ENCODE results near the gene TAS2R41. TPM values are rescaled to one million over a fixed set of nuclear protein-coding genes. Genes with fewer than 3 reads are reported as not detected.

Gene TAS2R41
- total RNA-seq, 1 experiment from 2014 or later, result not detected

DNA sequence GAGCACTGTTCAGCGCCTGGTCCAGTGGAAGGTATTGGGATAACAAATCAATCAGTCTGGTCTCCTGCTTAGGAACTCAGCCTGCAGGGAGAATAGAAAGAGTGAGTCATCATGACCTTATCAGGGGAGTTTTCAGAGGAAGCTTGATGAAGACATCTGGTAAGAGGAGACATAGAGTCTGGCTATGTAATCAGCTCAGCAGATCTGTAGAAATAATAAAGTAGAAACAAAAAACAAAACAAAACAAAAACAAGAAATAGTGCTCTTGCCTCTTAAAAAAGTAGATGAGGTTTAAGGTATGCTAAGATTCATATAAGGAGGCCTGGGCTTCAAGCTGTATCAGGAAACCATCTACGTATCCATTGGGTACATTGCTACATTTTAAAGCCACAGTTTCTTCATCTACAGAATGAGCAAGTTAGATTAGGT is 14.4 kb downstream of the TAS2R41 start:
- DNase-seq, result no peak
- no peaks in the 10 kb centered on the region for H3K79me1 ChIP-seq (ENCODE audit: insufficient read depth, low read depth, low read length, poor library complexity, severe bottlenecking)
- Mint-ChIP-seq H3K4me3 (no peak overlapping the region), H3K27ac (no peak overlapping the region), H3K27me3 (ENCODE audit: low read depth) (no peaks in the 10 kb centered on the region), H3K4me1 (peaks cover 0 to 3% of the 10 kb centered on the region in 2 experiments; a peak in 1 of 4 replicates), H3K36me3 (ENCODE audit: insufficient read depth in 1 of 3, low read depth in 3 of 3) (no peaks in the 10 kb centered on the region), H3K9me3 (no peaks in the 10 kb centered on the region; a peak in 1 of 5 replicates)
- H2AFZ ChIP-seq (ENCODE audit: low read length), result no peak overlapping the region
- H3T11ph ChIP-seq (ENCODE audit: low read length), result no peak overlapping the region
- no peaks in the 10 kb centered on the region for H3K79me2 ChIP-seq (ENCODE audit: insufficient read depth, low read length)
- TF ChIP-seq, protein P1, sequence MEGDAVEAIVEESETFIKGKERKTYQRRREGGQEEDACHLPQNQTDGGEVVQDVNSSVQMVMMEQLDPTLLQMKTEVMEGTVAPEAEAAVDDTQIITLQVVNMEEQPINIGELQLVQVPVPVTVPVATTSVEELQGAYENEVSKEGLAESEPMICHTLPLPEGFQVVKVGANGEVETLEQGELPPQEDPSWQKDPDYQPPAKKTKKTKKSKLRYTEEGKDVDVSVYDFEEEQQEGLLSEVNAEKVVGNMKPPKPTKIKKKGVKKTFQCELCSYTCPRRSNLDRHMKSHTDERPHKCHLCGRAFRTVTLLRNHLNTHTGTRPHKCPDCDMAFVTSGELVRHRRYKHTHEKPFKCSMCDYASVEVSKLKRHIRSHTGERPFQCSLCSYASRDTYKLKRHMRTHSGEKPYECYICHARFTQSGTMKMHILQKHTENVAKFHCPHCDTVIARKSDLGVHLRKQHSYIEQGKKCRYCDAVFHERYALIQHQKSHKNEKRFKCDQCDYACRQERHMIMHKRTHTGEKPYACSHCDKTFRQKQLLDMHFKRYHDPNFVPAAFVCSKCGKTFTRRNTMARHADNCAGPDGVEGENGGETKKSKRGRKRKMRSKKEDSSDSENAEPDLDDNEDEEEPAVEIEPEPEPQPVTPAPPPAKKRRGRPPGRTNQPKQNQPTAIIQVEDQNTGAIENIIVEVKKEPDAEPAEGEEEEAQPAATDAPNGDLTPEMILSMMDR (conservative IDR thresholded peaks at IDR 0.05), result no peak
- no peak overlapping the region for H3K18ac ChIP-seq (ENCODE audit: insufficient read length, low read depth, low read length)
- no peak overlapping the region for H2BK120ac ChIP-seq (ENCODE audit: low read depth, low read length, poor library complexity, severe bottlenecking)
- no peaks in the 10 kb centered on the region; the same call in 1 of the 2 replicates for H3K4me1 ChIP-seq (ENCODE audit: insufficient read depth, low read length)
- no peak overlapping the region for H3K56ac ChIP-seq (ENCODE audit: insufficient read length, low read depth, low read length)
- H2BK15ac ChIP-seq (ENCODE audit: low read depth, low read length), result no peak overlapping the region
- H3K27ac ChIP-seq (ENCODE audit: insufficient read length, low read depth, low read length), result no peak overlapping the region
- H3K27me3 ChIP-seq (ENCODE audit: insufficient read depth, low read length), result no peaks in the 10 kb centered on the region
- H3K23me2 ChIP-seq (ENCODE audit: insufficient read length, low read depth, low read length, poor library complexity, severe bottlenecking), result no peaks in the 10 kb centered on the region
- no peak overlapping the region for H2BK12ac ChIP-seq (ENCODE audit: insufficient read length, low read depth, low read length)
- H2AK5ac ChIP-seq (ENCODE audit: insufficient read length, low read length), result no peak overlapping the region
- no CpG with 5 or more reads among the region's 2 CpGs for WGBS (ENCODE audit: extremely low coverage, insufficient read length, low lambda C conversion rate)
- no peaks in the 10 kb centered on the region for H4K20me1 ChIP-seq (ENCODE audit: control insufficient read depth, insufficient read depth, insufficient read length)
- no peak overlapping the region for H4K5ac ChIP-seq (ENCODE audit: insufficient read length, low read depth, low read length)
- H2BK20ac ChIP-seq (ENCODE audit: low read depth, low read length, poor library complexity, severe bottlenecking), result no peak overlapping the region
- H4K8ac ChIP-seq (replicated peaks; ENCODE audit: insufficient read length, low read depth, low read length), result no peak overlapping the region
- no peak overlapping the region for H3K9ac ChIP-seq (ENCODE audit: extremely low read depth, insufficient read length, low read length)
- no peak overlapping the region for H3K23ac ChIP-seq (ENCODE audit: insufficient read length, low read depth, low read length)
- H4K91ac ChIP-seq (ENCODE audit: insufficient read length, low read depth, low read length), result no peak overlapping the region
- H2BK5ac ChIP-seq (ENCODE audit: insufficient read length, low read length), result no peak overlapping the region
- H3K9me3 ChIP-seq (ENCODE audit: control insufficient read depth, low read depth, low read length), result no peaks in the 10 kb centered on the region
- H3K4me2 ChIP-seq (ENCODE audit: insufficient read depth, insufficient read length, low read length), result no peak overlapping the region
- H3K4ac ChIP-seq (ENCODE audit: low read depth, low read length), result no peak overlapping the region
- no peak overlapping the region for H3K14ac ChIP-seq (ENCODE audit: insufficient read depth, low read length)
